IMR-90 (cell line): ENCODE data around the gene OR7G2. TPM values are rescaled to one million over a fixed set of nuclear protein-coding genes. Genes with fewer than 3 reads are reported as not detected.

ENCODE experiments used
- ATAC-seq: fragments of 200-7000 bp; cut with Tn5 transposase; 2 replicates; pipeline ENCODE4 v1.9.1; 2020; ENCODE audit warnings: low read depth, mild to moderate bottlenecking, moderate library complexity
- BruUV-seq: library from RNA; stranded (reverse); fragments of 400-500 nt; replicated peaks from 2 replicates; lab custom pipeline; 2021; lab: Mats Ljungman, UMichigan
- CTCF ChIA-PET: fragments of 300-600 bp; formaldehyde crosslinking; extraction: SDS; loops from one replicate; lab custom pipeline; 2021; ENCODE audit warnings: antibody characterized with exemption; lab: Yijun Ruan, JAX
- POLR2A ChIA-PET: fragments of 300-600 bp; sonication (Branson Sonifier 250); formaldehyde crosslinking; loops from one replicate; lab custom pipeline; 2022; ENCODE audit warnings: antibody characterized with exemption; ENCODE audit not compliant: unreplicated experiment; lab: Charles Lee
- DNase-seq: peaks from one replicate; pipeline ENCODE4 v3.0.0; 2013
- H2AFZ ChIP-seq: replicated peaks from 2 replicates; pipeline ENCODE3; 2013; ENCODE audit warnings: low read length, mild to moderate bottlenecking; ENCODE audit not compliant: poor library complexity
- H2AK5ac ChIP-seq: 2 replicates; pipeline ENCODE4 v1.6.1; 2013; ENCODE audit warnings: low read depth, low read length, inconsistent platforms
- H2AK9ac ChIP-seq: replicated peaks from 2 replicates; pipeline ENCODE3; 2013; ENCODE audit warnings: mild to moderate bottlenecking, low read depth, low read length, moderate library complexity; ENCODE audit not compliant: poor library complexity
- H2BK120ac ChIP-seq: 2 replicates; pipeline ENCODE4 v1.6.1; 2013; ENCODE audit warnings: low read depth, low read length, inconsistent platforms
- H2BK15ac ChIP-seq: 3 replicates; pipeline ENCODE4 v1.6.1; 2013; ENCODE audit warnings: low read depth, low read length, inconsistent platforms
- H2BK20ac ChIP-seq: 2 replicates; pipeline ENCODE4 v1.6.1; 2013; ENCODE audit warnings: low read depth, mild to moderate bottlenecking, inconsistent platforms, low read length, moderate library complexity
- H2BK5ac ChIP-seq: 2 replicates; pipeline ENCODE4 v1.6.1; 2013; ENCODE audit warnings: mild to moderate bottlenecking, low read depth, low read length, inconsistent platforms; ENCODE audit not compliant: poor library complexity, severe bottlenecking
- H3K14ac ChIP-seq: replicated peaks from 2 replicates; pipeline ENCODE4 v1.6.1; 2013; ENCODE audit warnings: low read depth, low read length, inconsistent platforms
- H3K18ac ChIP-seq: 2 replicates; pipeline ENCODE4 v1.6.1; 2013; ENCODE audit warnings: low read depth, low read length, control low read depth
- H3K23ac ChIP-seq: 2 replicates; pipeline ENCODE4 v1.6.1; 2013; ENCODE audit warnings: low read depth, low read length, inconsistent platforms
- H3K27ac ChIP-seq: 2 replicates; pipeline ENCODE4 v1.5.1; 2013; ENCODE audit warnings: mild to moderate bottlenecking, control low read depth, low read length; ENCODE audit not compliant: insufficient read depth
- H3K27me3 ChIP-seq: 2 replicates; pipeline ENCODE4 v1.6.1; 2013; ENCODE audit warnings: low read length; ENCODE audit not compliant: control insufficient read depth, insufficient read depth
- H3K36me3 ChIP-seq: 2 replicates; pipeline ENCODE4 v1.6.1; 2013; ENCODE audit warnings: low read length, mixed read lengths; ENCODE audit not compliant: control insufficient read depth, insufficient read depth
- H3K4ac ChIP-seq: 2 replicates; pipeline ENCODE4 v1.6.1; 2013; ENCODE audit warnings: low read depth, low read length, inconsistent platforms
- H3K4me1 ChIP-seq: 2 replicates; pipeline ENCODE4 v1.6.1; 2013; ENCODE audit warnings: low read length, mixed read lengths; ENCODE audit not compliant: control insufficient read depth, insufficient read depth
- H3K4me2 ChIP-seq: 2 replicates; pipeline ENCODE4 v1.6.1; 2013; ENCODE audit warnings: low read depth, mild to moderate bottlenecking, control low read depth, low read length, moderate library complexity
- H3K4me3 ChIP-seq: 2 replicates; pipeline ENCODE4 v1.5.1; 2013; ENCODE audit warnings: low read depth, mild to moderate bottlenecking, control low read depth, low read length, moderate library complexity; ENCODE audit not compliant: insufficient read depth
- H3K56ac ChIP-seq: 2 replicates; pipeline ENCODE4 v1.6.1; 2013; ENCODE audit warnings: low read length, inconsistent platforms; ENCODE audit not compliant: insufficient read depth; ENCODE audit errors: extremely low read depth
- H3K79me1 ChIP-seq, 2 experiments: 2 replicates each; pipeline ENCODE4 v1.6.1; 2013; ENCODE audit warnings: low read length in 2 of 2, inconsistent platforms in 1 of 2, low read depth in 1 of 2
- H3K9ac ChIP-seq: 2 replicates; pipeline ENCODE4 v1.6.1; 2013; ENCODE audit warnings: low read depth, low read length, control low read depth
- H3K9me1 ChIP-seq: 2 replicates; pipeline ENCODE4 v1.6.1; 2013; ENCODE audit warnings: low read length, inconsistent platforms; ENCODE audit not compliant: insufficient read depth
- H3K9me3 ChIP-seq: 2 replicates; pipeline ENCODE4 v1.6.1; 2013; ENCODE audit warnings: low read length; ENCODE audit not compliant: control insufficient read depth, insufficient read depth
- H4K20me1 ChIP-seq: 2 replicates; pipeline ENCODE4 v1.6.1; 2013; ENCODE audit warnings: low read length, inconsistent platforms; ENCODE audit not compliant: insufficient read depth
- H4K5ac ChIP-seq: 2 replicates; pipeline ENCODE4 v1.6.1; 2013; ENCODE audit warnings: mild to moderate bottlenecking, low read depth, low read length, control low read depth
- H4K8ac ChIP-seq, 2 experiments: 2 replicates each; pipeline ENCODE4 v1.6.1; 2013; ENCODE audit warnings: low read depth in 2 of 2, low read length in 2 of 2, control low read depth in 1 of 2, inconsistent platforms in 1 of 2
- H4K91ac ChIP-seq: 2 replicates; pipeline ENCODE4 v1.6.1; 2013; ENCODE audit warnings: low read depth, low read length, inconsistent platforms; ENCODE audit not compliant: insufficient read depth
- BHLHE40 ChIP-seq: fragments of 150-350 bp; IDR thresholded peaks from 2 replicates; pipeline ENCODE4 v1.6.1; 2016; ENCODE audit warnings: mild to moderate bottlenecking, low read depth, low read length
- CEBPB ChIP-seq: IDR thresholded peaks from 2 replicates; pipeline ENCODE4 v1.6.1; 2012; ENCODE audit warnings: low read depth, low read length, improper control_type of control experiment
- ELK1 ChIP-seq: fragments of 150-350 bp; IDR thresholded peaks from 2 replicates; pipeline ENCODE4 v1.6.1; 2016; ENCODE audit warnings: low read depth, mild to moderate bottlenecking, low read length, moderate library complexity, borderline replicate concordance
- MAZ ChIP-seq: IDR thresholded peaks from 2 replicates; pipeline ENCODE4 v1.6.1; 2012; ENCODE audit warnings: low read depth, mild to moderate bottlenecking, low read length, improper control_type of control experiment, moderate library complexity, borderline replicate concordance
- RAD21 ChIP-seq: IDR thresholded peaks from 2 replicates; pipeline ENCODE4 v1.6.1; 2012; ENCODE audit warnings: low read length, improper control_type of control experiment
- RCOR1 ChIP-seq: IDR thresholded peaks from 2 replicates; pipeline ENCODE4 v1.6.1; 2012; ENCODE audit warnings: mild to moderate bottlenecking, low read length, improper control_type of control experiment; ENCODE audit not compliant: insufficient replicate concordance
- RFX5 ChIP-seq: IDR thresholded peaks from 2 replicates; pipeline ENCODE4 v1.8.0; 2012; ENCODE audit warnings: low read depth, mild to moderate bottlenecking, low read length, moderate library complexity
- SMC3 ChIP-seq: fragments of 150-350 bp; IDR thresholded peaks from 2 replicates; pipeline ENCODE4 v1.6.1; 2016; ENCODE audit warnings: low read depth, mild to moderate bottlenecking, antibody characterized with exemption, low read length, moderate library complexity
- WGBS, 2 experiments: methylation state at CpG; one replicate each; pipeline versions ENCODE4 v1.1.5 to v1.1.7; 2013; ENCODE audit warnings: missing lambda C conversion rate in 2 of 2; ENCODE audit not compliant: insufficient read length in 1 of 2; ENCODE audit errors: extremely low coverage in 2 of 2; 5-methylcytosine and 5-hydroxymethylcytosine counted together
- dilution Hi-C: fragments of 300-500 bp; cut with HindIII; formaldehyde crosslinking; loops from one replicate; pipeline ENCODE4 v1.14.3; 2018; ENCODE audit warnings: low sequenced_read_pairs; ENCODE audit not compliant: unreplicated experiment
- in situ Hi-C: fragments of 300-500 bp; cut with MboI; formaldehyde crosslinking; loops from 3 replicates; pipeline ENCODE4 v1.14.3; 2019; ENCODE audit warnings: low sequenced_read_pairs, inconsistent platforms, mixed read lengths
- intact Hi-C: fragments of 100-400 bp; cut with micrococcal nuclease; formaldehyde crosslinking; loops from 2 replicates; pipeline ENCODE4 v1.10.0; 2022
- polyA plus RNA-seq, 3 experiments: library from polyadenylated mRNA; depleted of rRNA; stranded (reverse); fragments of >200 nt; gene quantifications; 2 replicates each; pipeline ENCODE4 v1.2.3, GENCODE V29; 2012; ENCODE audit warnings: low replicate concordance in 1 of 3
- total RNA-seq: library from RNA; depleted of rRNA; stranded (reverse); fragments of >200 nt; gene quantifications from 2 replicates; pipeline ENCODE4 v1.2.3, GENCODE V29; 2012

Gene OR7G2
- total and polyA plus RNA-seq, 2 of the 4 experiments (the other 2 are of a cell fraction) = not detected

- peaks cover 5% of the 10 kb centered on the region; the same call in 1 of the 2 replicates for H3K9me3 ChIP-seq
- ChIA-PET CTCF (no interaction called here), POLR2A (no interaction called here)
- H3K4ac ChIP-seq = no peak within 1 kb of the TSS
- no peak within 1 kb of the TSS for H2BK20ac ChIP-seq
- no TSS peak for BruUV-seq
- no peaks in the 10 kb centered on the region for H3K4me1 ChIP-seq
- H4K91ac ChIP-seq = no peak within 1 kb of the TSS
- H3K4me2 ChIP-seq = no peak within 1 kb of the TSS
- H3K14ac ChIP-seq = no peak within 1 kb of the TSS
- no peak within 1 kb of the TSS for H3K18ac ChIP-seq
- no peak within 1 kb of the TSS for H2AFZ ChIP-seq
- dilution Hi-C loops (no loop called here), in situ Hi-C loops (loop anchor here (25.0 kb wide), 1 partner anchor 424 kb away; no protein-coding TSS in a partner anchor), intact Hi-C loops (no loop called here)
- H2BK15ac ChIP-seq = no peak within 1 kb of the TSS
- H4K20me1 ChIP-seq = no peaks in the 10 kb centered on the region
- H3K79me1 ChIP-seq = no peaks in the 10 kb centered on the region
- H4K5ac ChIP-seq = no peak within 1 kb of the TSS
- ATAC-seq (no peak), DNase-seq (no peak)
- no peaks in the 10 kb centered on the region for H3K9me1 ChIP-seq
- no peak within 1 kb of the TSS for H3K9ac ChIP-seq
- no CpG with 5 or more reads among the region's 2 CpGs for WGBS, 2 experiments
- no peak within 1 kb of the TSS for H2BK120ac ChIP-seq
- H2AK5ac ChIP-seq = no peak within 1 kb of the TSS
- no peak within 1 kb of the TSS for H3K4me3 ChIP-seq
- H3K36me3 ChIP-seq = no peaks in the 10 kb centered on the region
- H3K27me3 ChIP-seq = no peaks in the 10 kb centered on the region
- H3K56ac ChIP-seq = no peak within 1 kb of the TSS
- no peak within 1 kb of the TSS for H3K23ac ChIP-seq
- H2BK5ac ChIP-seq = no peak within 1 kb of the TSS
- H4K8ac ChIP-seq = no peak within 1 kb of the TSS
- H2AK9ac ChIP-seq = no peak within 1 kb of the TSS
- no peak for TF ChIP-seq BHLHE40
- no peak for TF ChIP-seq RFX5
- TF ChIP-seq CEBPB = no peak
- TF ChIP-seq RCOR1 = no peak
- TF ChIP-seq MAZ = no peak
- no peak for TF ChIP-seq SMC3
- TF ChIP-seq ELK1 = no peak
- no peak for TF ChIP-seq RAD21
- no peak within 1 kb of the TSS for H3K27ac ChIP-seq
Measured at GRCh38 chr19:9086761-9087160, 20.5 kb downstream of the OR7G2 start, which contains the start of gene OR1M1. Gene OR1M1, plus strand, starts transcription at chr19:9087061. Its CDS starts 6,184 bp downstream, at chr19:9093245.
